ACC112 (cell line): ENCODE results near the gene RFPL4A.
"Not testable (repeated sequence)": the region's sequence is repeated elsewhere in the genome, so short reads cannot be mapped to it uniquely, and the experiment has no call there.

Experiments used
- H2AFZ ChIP-seq: fragments of 200-600 bp; sonication (generic); one replicate; pipeline ENCODE4 v1.6.0; 2017; ENCODE audit warnings: antibody characterized with exemption, low read length; ENCODE audit not compliant: unreplicated experiment
- H3K27ac ChIP-seq: fragments of 200-600 bp; sonication (generic); 2 replicates; pipeline ENCODE4 v1.5.1; 2014; ENCODE audit warnings: low read depth, mild to moderate bottlenecking, antibody characterized with exemption, low read length, moderate library complexity
- H3K27me3 ChIP-seq: fragments of 200-600 bp; sonication (generic); 2 replicates; pipeline ENCODE4 v1.6.1; 2014; ENCODE audit warnings: mild to moderate bottlenecking, antibody characterized with exemption, low read length, moderate library complexity, mixed read lengths; ENCODE audit not compliant: insufficient read depth
- H3K36me3 ChIP-seq: fragments of 200-600 bp; sonication (generic); 2 replicates; pipeline ENCODE4 v1.6.1; 2016; ENCODE audit warnings: mild to moderate bottlenecking, antibody characterized with exemption, low read length, moderate library complexity, mixed read lengths; ENCODE audit not compliant: insufficient read depth
- H3K4me1 ChIP-seq: fragments of 200-600 bp; sonication (generic); one replicate; pipeline ENCODE4 v1.6.1; 2016; ENCODE audit warnings: low read length, mixed read lengths; ENCODE audit not compliant: insufficient read depth, unreplicated experiment, control insufficient read depth
- H3K4me3 ChIP-seq: fragments of 200-600 bp; sonication (generic); 2 replicates; pipeline ENCODE4 v1.5.1; 2014; ENCODE audit warnings: mild to moderate bottlenecking, low read depth, low read length
- H3K79me2 ChIP-seq: fragments of 200-600 bp; sonication (generic); one replicate; pipeline ENCODE4 v1.6.0; 2016; ENCODE audit warnings: low read length; ENCODE audit not compliant: control insufficient read depth, unreplicated experiment, insufficient read depth

The RFPL4A gene

GRCh38 chr19:55738302-55738701 lies 20.6 kb upstream of the RFPL4A start, which contains the start of gene NLRP9:
TSS of gene NLRP9 (minus strand) at chr19:55738402. CDS start at chr19:55738374, 28 bp downstream.
- Histone ChIP-seq H3K27me3 (no peaks in the 10 kb centered on the region), H3K27ac (no peak within 1 kb of the TSS), H3K4me3 (no peak within 1 kb of the TSS), H3K4me1 (no peaks in the 10 kb centered on the region), H2AFZ (no peak within 1 kb of the TSS), H3K79me2 (no peaks in the 10 kb centered on the region), H3K36me3 (no peaks in the 10 kb centered on the region)

GRCh38 chr19:55750715-55751114 lies 8.2 kb upstream of the RFPL4A start:
- Histone ChIP-seq H3K27ac (no peak overlapping the region), H3K36me3 (no peaks in the 10 kb centered on the region), H3K27me3 (no peaks in the 10 kb centered on the region), H3K79me2 (no peaks in the 10 kb centered on the region), H3K4me3 (no peak overlapping the region), H3K4me1 (no peaks in the 10 kb centered on the region), H2AFZ (no peak overlapping the region)

- Histone ChIP-seq H3K36me3 (no peaks in the 10 kb centered on the region), H3K4me3 (no peak overlapping the region), H2AFZ (no peak overlapping the region), H3K27ac (no peak overlapping the region), H3K4me1 (no peaks in the 10 kb centered on the region), H3K27me3 (no peaks in the 10 kb centered on the region), H3K79me2 (no peaks in the 10 kb centered on the region)
These were observed 5.5 kb upstream of the RFPL4A start for GRCh38 chr19:55753401-55753800.

GRCh38 chr19:55756808-55757207 lies 2.1 kb upstream of the RFPL4A start:
- H3K36me3 ChIP-seq, H3K4me3 ChIP-seq, H3K27ac ChIP-seq, H3K79me2 ChIP-seq, H2AFZ ChIP-seq, H3K4me1 ChIP-seq, H3K27me3 ChIP-seq: not testable (repeated sequence)

- Histone ChIP-seq H3K4me1 (no peaks in the 10 kb centered on the region), H3K79me2 (no peaks in the 10 kb centered on the region), H3K27ac (no peak overlapping the region), H2AFZ (no peak overlapping the region), H3K27me3 (0 out of 2 replicates have a peak, but pooled peaks cover 4% of the 10 kb centered on the region), H3K4me3 (no peak overlapping the region), H3K36me3 (no peaks in the 10 kb centered on the region)
These were observed 7.6 kb downstream of the RFPL4A start for GRCh38 chr19:55766466-55766865.

- H3K36me3 ChIP-seq, H3K79me2 ChIP-seq, H3K27me3 ChIP-seq, H2AFZ ChIP-seq, H3K4me1 ChIP-seq, H3K27ac ChIP-seq, H3K4me3 ChIP-seq: not testable (repeated sequence)
These were observed 9.9 kb downstream of the RFPL4A start, which contains the start of gene RFPL4AL1 for GRCh38 chr19:55768818-55769217. TSS of gene RFPL4AL1 (plus strand) at chr19:55769118. CDS start at chr19:55771805, 2,687 bp downstream.

GRCh38 chr19:55769632-55770031 lies 10.7 kb downstream of the RFPL4A start:
- not testable (repeated sequence) for H3K36me3 ChIP-seq, H3K27me3 ChIP-seq, H2AFZ ChIP-seq, H3K27ac ChIP-seq, H3K4me3 ChIP-seq, H3K4me1 ChIP-seq, H3K79me2 ChIP-seq

- Histone ChIP-seq H3K27me3 (no peaks in the 10 kb centered on the region), H2AFZ (no peak overlapping the region), H3K36me3 (no peaks in the 10 kb centered on the region), H3K4me3 (no peak overlapping the region), H3K4me1 (no peaks in the 10 kb centered on the region), H3K79me2 (no peaks in the 10 kb centered on the region), H3K27ac (no peak overlapping the region)
These were observed 18.6 kb downstream of the RFPL4A start for GRCh38 chr19:55777528-55777927.

- no peak overlapping the region for H3K4me3 ChIP-seq
- H3K4me1 ChIP-seq = no peaks in the 10 kb centered on the region
- no peak overlapping the region for H3K27ac ChIP-seq
- H3K79me2 ChIP-seq = no peaks in the 10 kb centered on the region
- no peaks in the 10 kb centered on the region for H3K27me3 ChIP-seq
- H3K36me3 ChIP-seq = no peaks in the 10 kb centered on the region
- no peak overlapping the region for H2AFZ ChIP-seq
These were observed 19.4 kb downstream of the RFPL4A start for GRCh38 chr19:55778331-55778730.

GRCh38 chr19:55781112-55781511 lies 22.2 kb downstream of the RFPL4A start:
- H3K36me3 ChIP-seq = no peaks in the 10 kb centered on the region
- H3K4me3 ChIP-seq = no peak overlapping the region
- no peaks in the 10 kb centered on the region for H3K27me3 ChIP-seq
- H2AFZ ChIP-seq = no peak overlapping the region
- no peaks in the 10 kb centered on the region for H3K79me2 ChIP-seq
- no peak overlapping the region for H3K27ac ChIP-seq
- no peaks in the 10 kb centered on the region for H3K4me1 ChIP-seq

- H3K27me3 ChIP-seq = no peaks in the 10 kb centered on the region
- H3K4me1 ChIP-seq = no peaks in the 10 kb centered on the region
- H3K36me3 ChIP-seq = no peaks in the 10 kb centered on the region
- no peaks in the 10 kb centered on the region for H3K79me2 ChIP-seq
- H3K27ac ChIP-seq = no peak overlapping the region
- no peak overlapping the region for H3K4me3 ChIP-seq
- H2AFZ ChIP-seq = no peak overlapping the region
These were observed 36.1 kb downstream of the RFPL4A start for GRCh38 chr19:55795021-55795420.
